Measurements from ENCODE around the gene FAM83D. TPM values are rescaled to one million over a fixed set of nuclear protein-coding genes. Genes with fewer than 3 reads are reported as not detected.

FAM83D gene
- total RNA-seq, 4 donors from 2014 or later, result 6.3 to 13.5 (median 7.8) TPM

DNA sequence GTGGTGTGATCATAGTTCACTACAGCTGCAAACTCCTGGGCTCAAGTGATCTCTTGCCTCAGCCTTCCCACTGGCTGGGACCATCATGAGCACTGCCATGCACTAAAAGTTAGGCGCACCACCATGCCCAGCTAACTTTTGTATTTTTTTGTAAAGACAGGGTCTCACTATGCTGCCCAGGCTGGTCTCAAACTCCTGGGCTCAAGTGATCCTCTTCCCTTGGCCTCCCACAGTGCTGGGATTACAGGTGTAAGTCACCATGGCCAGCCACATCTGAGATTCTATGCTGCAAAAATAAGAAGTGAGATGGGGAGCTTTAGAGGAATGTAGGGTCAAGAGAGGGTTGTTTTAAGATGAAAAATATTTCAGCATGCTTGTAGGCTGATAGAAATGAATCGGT lies 1.5 kb upstream of the FAM83D start:
- TF ChIP-seq, protein P1, sequence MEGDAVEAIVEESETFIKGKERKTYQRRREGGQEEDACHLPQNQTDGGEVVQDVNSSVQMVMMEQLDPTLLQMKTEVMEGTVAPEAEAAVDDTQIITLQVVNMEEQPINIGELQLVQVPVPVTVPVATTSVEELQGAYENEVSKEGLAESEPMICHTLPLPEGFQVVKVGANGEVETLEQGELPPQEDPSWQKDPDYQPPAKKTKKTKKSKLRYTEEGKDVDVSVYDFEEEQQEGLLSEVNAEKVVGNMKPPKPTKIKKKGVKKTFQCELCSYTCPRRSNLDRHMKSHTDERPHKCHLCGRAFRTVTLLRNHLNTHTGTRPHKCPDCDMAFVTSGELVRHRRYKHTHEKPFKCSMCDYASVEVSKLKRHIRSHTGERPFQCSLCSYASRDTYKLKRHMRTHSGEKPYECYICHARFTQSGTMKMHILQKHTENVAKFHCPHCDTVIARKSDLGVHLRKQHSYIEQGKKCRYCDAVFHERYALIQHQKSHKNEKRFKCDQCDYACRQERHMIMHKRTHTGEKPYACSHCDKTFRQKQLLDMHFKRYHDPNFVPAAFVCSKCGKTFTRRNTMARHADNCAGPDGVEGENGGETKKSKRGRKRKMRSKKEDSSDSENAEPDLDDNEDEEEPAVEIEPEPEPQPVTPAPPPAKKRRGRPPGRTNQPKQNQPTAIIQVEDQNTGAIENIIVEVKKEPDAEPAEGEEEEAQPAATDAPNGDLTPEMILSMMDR (IDR thresholded peaks at IDR 0.05), result no peak
- TF ChIP-seq POLR2A (IDR thresholded peaks at IDR 0.05), result no peak
- Histone ChIP-seq H3K9me3 (no peaks in the 10 kb centered on the region), H3K27me3 (no peaks in the 10 kb centered on the region), H3K27ac (no peak overlapping the region), H3K36me3 (no peaks in the 10 kb centered on the region), H3K4me1 (peaks cover 0 to 14% (median 0%) of the 10 kb centered on the region in 4 donors), H3K4me3 (no peak overlapping the region)
- DNase-seq, result no peak

DNA sequence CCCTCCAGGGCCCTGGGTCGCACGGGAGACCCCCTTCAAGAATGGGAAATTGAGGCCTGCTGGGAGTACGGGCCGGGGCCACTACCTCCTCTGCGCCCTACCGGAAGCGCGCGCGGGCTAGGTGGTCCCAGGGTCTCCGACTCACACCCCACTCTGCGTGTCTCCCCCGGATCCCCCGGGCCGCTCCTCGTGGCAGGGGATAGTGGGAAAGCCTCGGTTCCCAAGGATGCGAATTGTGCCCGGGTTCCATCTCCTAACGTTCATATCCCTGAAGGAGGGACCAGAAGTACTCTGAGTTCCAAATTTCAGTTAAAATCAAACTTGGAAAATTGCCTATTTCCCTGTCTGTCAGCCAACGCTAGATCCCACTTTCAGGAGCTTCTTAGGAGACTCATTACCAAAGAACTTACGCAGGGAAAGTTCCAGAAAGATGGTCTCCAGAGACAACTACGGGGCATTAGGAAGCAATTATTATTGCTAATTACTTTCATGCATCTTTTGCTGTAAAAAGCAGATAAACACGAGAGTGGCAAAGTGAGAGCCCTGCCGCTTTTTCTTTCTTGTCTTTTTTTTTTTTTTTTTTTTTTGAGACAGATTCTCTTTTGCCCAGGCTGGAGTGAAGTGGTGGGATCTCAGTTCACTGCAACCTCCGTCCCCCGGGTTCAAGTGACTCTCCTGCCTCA lies 858 bp downstream of the FAM83D start:
- TF ChIP-seq POLR2A (IDR thresholded peaks at IDR 0.05), result no peak
- TF ChIP-seq, protein P1 (IDR thresholded peaks at IDR 0.05), result no peak
- DNase-seq, result no peak

DNA sequence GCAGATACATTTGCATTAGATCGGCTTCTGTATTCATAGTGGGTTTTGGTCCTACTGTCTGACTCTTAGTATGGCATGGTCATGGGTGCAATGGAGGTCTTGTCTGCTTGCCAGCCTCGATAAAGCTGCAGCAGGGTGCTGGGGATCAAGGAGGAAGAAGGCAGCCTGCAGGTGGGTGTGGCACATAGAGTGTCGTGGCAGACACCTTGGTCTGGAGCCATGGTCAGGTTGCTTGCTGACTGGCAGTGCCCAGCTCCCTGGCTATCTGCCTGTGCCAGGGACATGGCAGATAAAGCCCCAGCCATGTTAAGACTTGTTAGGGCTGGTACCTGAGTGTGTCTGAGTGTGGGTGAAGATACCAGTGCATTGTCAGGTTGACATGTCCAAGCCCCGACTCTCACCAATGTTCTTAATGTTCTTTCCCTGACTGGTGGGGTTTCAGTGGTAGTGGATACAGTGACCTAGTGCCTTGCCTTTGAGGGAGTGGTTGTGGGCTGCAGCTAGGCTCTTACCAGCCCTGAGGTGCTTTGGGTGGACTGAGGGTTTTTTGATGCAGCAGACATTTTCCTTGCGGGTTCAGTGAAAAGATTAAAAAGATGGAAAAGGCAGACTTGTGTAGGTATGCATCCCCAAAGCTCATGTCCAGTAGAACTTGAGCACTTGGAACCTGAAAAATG lies 1.8 kb downstream of the FAM83D start:
- H3K27me3 ChIP-seq, result no peaks in the 10 kb centered on the region
- H3K4me1 ChIP-seq, result peaks cover 0 to 14% (median 0%) of the 10 kb centered on the region in 4 donors
- no peaks in the 10 kb centered on the region for H3K36me3 ChIP-seq
- no peaks in the 10 kb centered on the region for H3K9me3 ChIP-seq
- TF ChIP-seq, protein P1 (IDR thresholded peaks at IDR 0.05), result no peak
- no peak for TF ChIP-seq POLR2A (IDR thresholded peaks at IDR 0.05)
- peak overlapping the region in 1 of 4 donors; percentile 85 for H3K4me3 ChIP-seq
- peak overlapping the region in 1 of 4 donors; percentile 77 for H3K27ac ChIP-seq
- DNase-seq, result peak in 1 of 3 donors; percentile 55

More for the DNA sequence above, 858 bp downstream of the FAM83D start:
- Histone ChIP-seq H3K4me1 (peaks cover 0 to 14% (median 0%) of the 10 kb centered on the region in 4 donors), H3K9me3 (no peaks in the 10 kb centered on the region), H3K27ac (peak overlapping the region in 3 of 4 donors; percentile 49 to 77 (median 69)), H3K4me3 (peak overlapping the region; percentile 48 to 85 (median 72)), H3K27me3 (no peaks in the 10 kb centered on the region), H3K36me3 (no peaks in the 10 kb centered on the region)

DNA sequence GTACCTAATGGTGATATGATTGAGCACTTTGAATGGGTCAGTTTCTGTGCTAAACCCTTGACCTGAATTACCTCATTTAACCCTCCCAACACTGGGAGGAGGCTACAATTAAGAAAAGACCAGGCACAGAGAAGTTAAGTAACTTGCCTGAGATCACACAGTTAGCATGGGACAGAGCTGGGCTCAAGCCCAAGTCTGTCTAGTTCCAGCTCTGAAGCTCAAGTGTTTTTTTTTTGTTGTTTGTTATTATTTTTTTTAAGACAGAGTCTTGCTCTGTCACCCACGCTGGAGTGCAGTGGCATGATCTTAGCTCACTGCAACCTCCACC lies 4.0 kb downstream of the FAM83D start:
- Histone ChIP-seq H3K9me3 (no peaks in the 10 kb centered on the region), H3K4me3 (no peak overlapping the region), H3K36me3 (no peaks in the 10 kb centered on the region), H3K4me1 (peaks cover 0 to 14% (median 0%) of the 10 kb centered on the region in 4 donors), H3K27me3 (no peaks in the 10 kb centered on the region), H3K27ac (peak overlapping the region in 1 of 4 donors; percentile 58)
- no peak for TF ChIP-seq POLR2A (IDR thresholded peaks at IDR 0.05)
- TF ChIP-seq, protein P1 (IDR thresholded peaks at IDR 0.05), result no peak
- DNase-seq, result no peak

DNA sequence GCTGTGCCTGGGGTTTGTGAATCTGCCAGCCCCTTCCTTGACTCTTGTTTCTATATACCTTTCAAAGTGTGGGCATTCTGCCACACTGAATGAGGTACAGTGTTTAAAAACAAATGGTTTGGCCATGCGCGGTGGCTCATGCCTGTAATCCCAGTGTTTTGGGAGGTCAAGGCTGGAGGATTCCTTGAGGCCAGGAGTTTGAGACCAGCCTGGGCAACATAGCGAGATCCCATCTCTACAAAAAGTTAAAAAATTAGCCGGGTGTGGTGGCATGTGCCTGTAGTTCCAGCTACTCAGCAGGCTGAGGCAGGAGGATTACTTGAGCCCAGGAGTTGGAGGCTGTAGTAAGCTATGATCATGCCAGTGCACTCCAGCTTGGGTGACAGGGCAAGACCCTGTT lies 5.8 kb downstream of the FAM83D start:
- H3K9me3 ChIP-seq, result no peaks in the 10 kb centered on the region
- no peak overlapping the region for H3K4me3 ChIP-seq
- H3K36me3 ChIP-seq, result no peaks in the 10 kb centered on the region
- no peak for DNase-seq
- no peaks in the 10 kb centered on the region for H3K27me3 ChIP-seq
- H3K27ac ChIP-seq, result peak overlapping the region in 1 of 4 donors; percentile 58
- H3K4me1 ChIP-seq, result peaks cover 0 to 9% (median 0%) of the 10 kb centered on the region in 4 donors
- no peak for TF ChIP-seq POLR2A (IDR thresholded peaks at IDR 0.05)
- TF ChIP-seq, protein P1 (IDR thresholded peaks at IDR 0.05), result no peak
